Measurements from ENCODE around the gene PIK3R6.
"Not testable (repeated sequence)": the region's sequence is repeated elsewhere in the genome, so short reads cannot be mapped to it uniquely, and the experiment has no call there.

Gene PIK3R6

GRCh38 chr17:8856869-8857575, 10.5 kb downstream of the PIK3R6 start:
- DNase-seq (ENCODE audit: extremely low read depth, low read depth) = no peak
- no peak for TF ChIP-seq CTCF (IDR thresholded peaks at IDR 0.05; ENCODE audit: low read depth, low read length)

GRCh38 chr17:8856205-8856603, 11.3 kb downstream of the PIK3R6 start:
- not testable (repeated sequence) for DNase-seq (ENCODE audit: extremely low read depth, low read depth)

GRCh38 chr17:8855477-8856204, 11.8 kb downstream of the PIK3R6 start:
- no peak for TF ChIP-seq CTCF (IDR thresholded peaks at IDR 0.05; ENCODE audit: low read depth, low read length)
- no peak for DNase-seq (ENCODE audit: extremely low read depth, low read depth)

- no peak for DNase-seq (ENCODE audit: extremely low read depth, low read depth)
- no peak for TF ChIP-seq CTCF (IDR thresholded peaks at IDR 0.05; ENCODE audit: low read depth, low read length)
Observed at GRCh38 chr17:8851600-8851999, 15.9 kb downstream of the PIK3R6 start.

GRCh38 chr17:8849311-8850041, 18.0 kb downstream of the PIK3R6 start:
- no peak for DNase-seq (ENCODE audit: extremely low read depth, low read depth)

GRCh38 chr17:8847891-8848290, 19.6 kb downstream of the PIK3R6 start:
- no peak for DNase-seq (ENCODE audit: extremely low read depth, low read depth)
- TF ChIP-seq CTCF (IDR thresholded peaks at IDR 0.05; ENCODE audit: low read depth, low read length) = no peak

More at GRCh38 chr17:8849311-8850041, 18.0 kb downstream of the PIK3R6 start:
- TF ChIP-seq CTCF (IDR thresholded peaks at IDR 0.05; ENCODE audit: low read depth, low read length) = no peak

GRCh38 chr17:8846768-8847211, 20.7 kb downstream of the PIK3R6 start:
- no peak for TF ChIP-seq CTCF (IDR thresholded peaks at IDR 0.05; ENCODE audit: low read depth, low read length)
- no peak for DNase-seq (ENCODE audit: extremely low read depth, low read depth)

Measured in AG09319 (cell line).